Measurements from ENCODE around the gene C19orf73. TPM values are rescaled to one million over a fixed set of nuclear protein-coding genes. Genes with fewer than 3 reads are reported as not detected.
"Not testable (repeated sequence)": the region's sequence is repeated elsewhere in the genome, so short reads cannot be mapped to it uniquely, and the experiment has no call there.

The C19orf73 gene
- total and polyA plus RNA-seq, 8 donors = 1.4 to 9.8 (median 1.8) TPM

DNA sequence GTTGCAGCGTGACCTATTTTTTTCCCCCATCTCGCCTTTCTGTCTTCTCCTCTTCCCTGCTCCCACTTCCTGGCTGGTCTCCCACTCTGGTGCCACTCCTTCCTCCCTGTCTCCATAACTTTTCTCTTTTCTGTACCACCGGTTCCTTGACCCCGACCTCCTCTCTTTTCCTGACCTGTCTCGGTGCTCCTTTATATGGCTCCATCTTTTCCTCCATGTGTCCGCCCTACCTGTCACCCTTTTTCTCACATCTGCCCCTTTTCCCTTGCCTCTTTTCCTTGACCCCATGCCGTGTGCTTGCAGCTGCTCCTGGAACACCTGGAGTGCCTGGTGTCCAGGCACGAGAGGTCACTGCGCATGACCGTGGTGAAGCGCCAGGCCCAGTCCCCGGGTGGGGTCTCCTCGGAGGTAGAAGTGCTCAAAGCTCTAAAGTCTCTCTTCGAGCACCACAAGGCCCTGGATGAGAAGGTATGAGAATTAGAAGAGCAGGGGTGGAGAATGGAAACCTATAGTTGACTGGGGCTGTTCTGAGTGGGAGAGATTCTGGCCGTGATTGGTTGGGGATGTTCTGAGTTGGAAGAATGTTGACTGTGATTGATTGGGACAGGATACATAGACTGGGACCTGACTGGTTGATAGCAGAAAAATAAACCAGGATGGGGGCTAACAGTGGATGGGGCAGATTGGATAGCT, 9.7 kb upstream of the C19orf73 start:
- Histone ChIP-seq H3K36me3 (no peaks in the 10 kb centered on the region), H3K9me3 (no peaks in the 10 kb centered on the region), H3K27me3 (no peaks in the 10 kb centered on the region), H3K4me1 (peaks cover 0 to 3% (median 0%) of the 10 kb centered on the region in 3 donors), H3K27ac (no peak overlapping the region), H3K4me3 (peak overlapping the region in 1 of 4 donors; percentile 39)
- DNase-seq (no peak), ATAC-seq (no peak), FAIRE-seq (no peak)
- intact Hi-C loops (cut with DNase I) = no loop called here
- TF ChIP-seq, protein P1, sequence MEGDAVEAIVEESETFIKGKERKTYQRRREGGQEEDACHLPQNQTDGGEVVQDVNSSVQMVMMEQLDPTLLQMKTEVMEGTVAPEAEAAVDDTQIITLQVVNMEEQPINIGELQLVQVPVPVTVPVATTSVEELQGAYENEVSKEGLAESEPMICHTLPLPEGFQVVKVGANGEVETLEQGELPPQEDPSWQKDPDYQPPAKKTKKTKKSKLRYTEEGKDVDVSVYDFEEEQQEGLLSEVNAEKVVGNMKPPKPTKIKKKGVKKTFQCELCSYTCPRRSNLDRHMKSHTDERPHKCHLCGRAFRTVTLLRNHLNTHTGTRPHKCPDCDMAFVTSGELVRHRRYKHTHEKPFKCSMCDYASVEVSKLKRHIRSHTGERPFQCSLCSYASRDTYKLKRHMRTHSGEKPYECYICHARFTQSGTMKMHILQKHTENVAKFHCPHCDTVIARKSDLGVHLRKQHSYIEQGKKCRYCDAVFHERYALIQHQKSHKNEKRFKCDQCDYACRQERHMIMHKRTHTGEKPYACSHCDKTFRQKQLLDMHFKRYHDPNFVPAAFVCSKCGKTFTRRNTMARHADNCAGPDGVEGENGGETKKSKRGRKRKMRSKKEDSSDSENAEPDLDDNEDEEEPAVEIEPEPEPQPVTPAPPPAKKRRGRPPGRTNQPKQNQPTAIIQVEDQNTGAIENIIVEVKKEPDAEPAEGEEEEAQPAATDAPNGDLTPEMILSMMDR (IDR thresholded peaks at IDR 0.05) = no peak
- 40 to 50% methylated on average over 15 of the region's 15 CpGs for WGBS, 2 donors

GRCh38 chr19:49127674-49128544, 9.0 kb upstream of the C19orf73 start:
- H3K27me3 ChIP-seq = no peaks in the 10 kb centered on the region
- peaks cover 0 to 3% (median 0%) of the 10 kb centered on the region in 3 donors for H3K4me1 ChIP-seq
- peak overlapping the region in 2 of 4 donors; percentile 63 to 65 for H3K27ac ChIP-seq
- H3K36me3 ChIP-seq = no peaks in the 10 kb centered on the region
- H3K4me3 ChIP-seq = peak overlapping the region in 2 of 4 donors; percentile 7 to 39
- TF ChIP-seq, protein P1 (IDR thresholded peaks at IDR 0.05) = no peak
- no peak for FAIRE-seq
- ATAC-seq = peak; percentile 98 to 99 (median 98)
- H3K9me3 ChIP-seq = no peaks in the 10 kb centered on the region
- 4% methylated on average over 55 to 63 of the region's 63 CpGs for WGBS, 2 donors
- intact Hi-C loops (cut with DNase I) = no loop called here
- peak; percentile 96 to 99 (median 98) for DNase-seq

GRCh38 chr19:49127225-49127624, 8.3 kb upstream of the C19orf73 start:
- ATAC-seq; intact Hi-C loops (cut with DNase I); H3K9me3 ChIP-seq; FAIRE-seq; H3K4me1 ChIP-seq; DNase-seq; H3K27me3 ChIP-seq; H3K27ac ChIP-seq; H3K36me3 ChIP-seq: not testable (repeated sequence)
- 93 to 94% methylated on average over 12 of the region's 12 CpGs for WGBS, 2 donors
- peak overlapping the region in 1 of 4 donors; percentile 39 for H3K4me3 ChIP-seq

GRCh38 chr19:49126575-49126974, 7.6 kb upstream of the C19orf73 start:
- no peak overlapping the region for H3K4me3 ChIP-seq
- no peaks in the 10 kb centered on the region for H3K36me3 ChIP-seq
- intact Hi-C loops (cut with DNase I) = no loop called here
- TF ChIP-seq, protein P1 (IDR thresholded peaks at IDR 0.05) = no peak
- H3K27me3 ChIP-seq = no peaks in the 10 kb centered on the region
- H3K4me1 ChIP-seq = peaks cover 0 to 3% (median 0%) of the 10 kb centered on the region in 3 donors
- H3K9me3 ChIP-seq = no peaks in the 10 kb centered on the region
- no peak for DNase-seq
- WGBS, 2 donors = 78 to 80% methylated on average over 4 of the region's 4 CpGs
- no peak overlapping the region for H3K27ac ChIP-seq
- ATAC-seq = no peak
- FAIRE-seq = no peak

DNA sequence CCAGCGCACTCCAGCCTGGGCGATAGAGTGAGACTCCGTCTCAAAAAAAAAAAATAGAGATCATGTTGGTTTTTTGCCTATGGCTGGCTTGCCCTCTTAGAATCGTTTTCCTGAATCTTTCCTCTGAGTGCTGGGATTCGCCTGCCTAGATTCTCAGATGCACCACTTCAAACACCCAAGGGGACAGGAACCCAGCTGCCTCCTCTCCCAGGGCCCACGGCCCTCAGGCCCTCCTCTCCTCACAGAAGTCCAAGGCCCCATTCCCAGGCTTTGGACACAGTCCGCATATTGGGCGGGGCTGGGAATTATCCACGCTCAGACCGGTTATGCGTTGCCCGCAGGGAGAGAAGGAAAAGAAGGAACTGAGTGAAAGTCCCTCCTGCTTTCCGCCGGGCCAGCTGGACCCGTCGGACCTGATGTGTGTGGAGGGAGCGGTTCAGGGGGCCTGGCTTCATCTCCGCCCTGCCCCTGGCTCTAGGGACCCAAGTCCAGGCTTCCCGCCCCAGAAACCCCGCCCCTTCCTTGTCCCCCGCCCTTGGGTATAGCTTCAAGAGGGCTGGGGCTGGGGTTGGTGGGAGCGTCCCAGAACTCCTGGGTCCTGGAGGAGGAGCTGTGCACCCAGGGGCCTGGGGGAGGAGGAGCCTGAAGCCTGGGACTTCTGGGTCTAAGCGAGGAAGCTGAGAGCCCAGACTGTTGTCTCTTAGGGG, 6.2 kb upstream of the C19orf73 start:
- TF ChIP-seq, protein P1 (IDR thresholded peaks at IDR 0.05) = no peak
- FAIRE-seq (no peak), DNase-seq (no peak), ATAC-seq (no peak)
- Histone ChIP-seq H3K4me3 (no peak overlapping the region), H3K36me3 (no peaks in the 10 kb centered on the region), H3K9me3 (no peaks in the 10 kb centered on the region), H3K4me1 (peaks cover 0 to 5% (median 0%) of the 10 kb centered on the region in 3 donors), H3K27ac (no peak overlapping the region), H3K27me3 (no peaks in the 10 kb centered on the region)
- intact Hi-C loops (cut with DNase I) = no loop called here
- WGBS, 2 donors = 51 to 58% methylated on average over 23 of the region's 23 CpGs

- WGBS, 2 donors = 90 to 91% methylated on average over 11 of the region's 11 CpGs
- DNase-seq; FAIRE-seq; H3K27me3 ChIP-seq; H3K4me3 ChIP-seq; ATAC-seq; H3K4me1 ChIP-seq; intact Hi-C loops (cut with DNase I); H3K9me3 ChIP-seq; H3K27ac ChIP-seq; H3K36me3 ChIP-seq: not testable (repeated sequence)
These were observed 4.3 kb upstream of the C19orf73 start for GRCh38 chr19:49123285-49123684.

- H3K36me3 ChIP-seq; FAIRE-seq; DNase-seq; ATAC-seq; H3K4me3 ChIP-seq; H3K27me3 ChIP-seq; H3K27ac ChIP-seq; H3K9me3 ChIP-seq; intact Hi-C loops (cut with DNase I): not testable (repeated sequence)
- WGBS, 2 donors = 74 to 77% methylated on average over 10 of the region's 10 CpGs
- peaks cover 0 to 10% (median 9%) of the 10 kb centered on the region in 3 donors for H3K4me1 ChIP-seq
These were observed 2.9 kb upstream of the C19orf73 start for GRCh38 chr19:49121841-49122240.

Measured in pancreas (tissue), 10 donors.